Activated CD4-positive, alpha-beta T cell treated with anti-CD3 and anti-CD28 coated beads, Interleukin-2, amount 10 ng/mL, durations not matched to agents 7 days and 5 days (primary cell): ENCODE data around the gene ENO3. TPM values are rescaled to one million over a fixed set of nuclear protein-coding genes. Genes with fewer than 3 reads are reported as not detected.
A peak's percentile ranks its signal among the peaks of the same experiment; 100 is the strongest.

Experiments
- CTCF ChIA-PET: fragments of 350-600 bp; sonication (Branson Sonifier 250); formaldehyde crosslinking; loops from one replicate; lab custom pipeline; 2021; ENCODE audit warnings: antibody characterized with exemption; lab: Charles Lee
- POLR2A ChIA-PET: fragments of 350-600 bp; sonication (Branson Sonifier 250); formaldehyde crosslinking; loops from one replicate; lab custom pipeline; 2021; ENCODE audit warnings: antibody characterized with exemption; lab: Charles Lee
- DNase-seq: peaks from one replicate; pipeline ENCODE4 v3.0.0-alpha.2; 2020
- H3K27ac Mint-ChIP-seq: one replicate; pipeline ENCODE4 v1.8.0; 2021; ENCODE audit warnings: mild to moderate bottlenecking, moderate library complexity, mixed read lengths
- H3K27me3 Mint-ChIP-seq: one replicate; pipeline ENCODE4 v1.8.0; 2021; ENCODE audit warnings: mixed read lengths
- H3K36me3 Mint-ChIP-seq: one replicate; pipeline ENCODE4 v1.8.0; 2021; ENCODE audit warnings: low read depth, mixed read lengths
- H3K4me1 Mint-ChIP-seq: one replicate; pipeline ENCODE4 v1.8.0; 2021; ENCODE audit warnings: mixed read lengths
- H3K4me3 Mint-ChIP-seq: one replicate; pipeline ENCODE4 v1.8.0; 2021; ENCODE audit warnings: mild to moderate bottlenecking, moderate library complexity, mixed read lengths
- H3K9me3 Mint-ChIP-seq: one replicate; pipeline ENCODE4 v1.8.0; 2021; ENCODE audit warnings: mixed read lengths
- total RNA-seq, 2 experiments: library from RNA; stranded (reverse); gene quantifications; one replicate each; pipeline ENCODE4 v1.2.3, GENCODE V29; 2021

ENO3 gene
- total RNA-seq, 2 experiments from 2014 or later: 44.9 to 54.8 TPM

- no peaks in the 10 kb centered on the region for H3K9me3 Mint-ChIP-seq
- ChIA-PET CTCF (interaction anchor here (0.5 to 2.3 kb wide), 8 partner anchors 15 to 1494 kb away, joined by 3 to 7 read pairs (median 3); partner anchors contain the start of genes C1QBP, CHRNE and SPAG7), POLR2A (interaction anchor here (1.1 to 2.0 kb wide), 3 partner anchors 10 to 39 kb away, joined by 9 to 11 read pairs (median 10); partner anchors contain the start of genes C17orf107, PFN1 and SPAG7)
- DNase-seq: no peak
- H3K4me1 Mint-ChIP-seq: peaks cover 57% of the 10 kb centered on the region
- peak overlapping the region; percentile 92 for H3K4me3 Mint-ChIP-seq
- peaks cover 64% of the 10 kb centered on the region for H3K36me3 Mint-ChIP-seq
- peak overlapping the region; percentile 94 for H3K27ac Mint-ChIP-seq
- H3K27me3 Mint-ChIP-seq: no peaks in the 10 kb centered on the region
These were observed 12.0 kb upstream of the ENO3 start for GRCh38 chr17:4938688-4939545.

GRCh38 chr17:4939546-4939795 is 11.4 kb upstream of the ENO3 start:
- Mint-ChIP-seq H3K4me3 (peak overlapping the region; percentile 92), H3K9me3 (no peaks in the 10 kb centered on the region), H3K36me3 (peaks cover 67% of the 10 kb centered on the region), H3K27me3 (no peaks in the 10 kb centered on the region), H3K4me1 (peaks cover 57% of the 10 kb centered on the region), H3K27ac (peak overlapping the region; percentile 94)
- POLR2A ChIA-PET: interaction anchor here (0.6 to 2.0 kb wide), 7 partner anchors 9 to 140 kb away, joined by 3 to 11 read pairs (median 7); partner anchors contain the start of genes C17orf107, PFN1 and SPAG7
- no peak for DNase-seq
- CTCF ChIA-PET: interaction anchor here (0.5 to 2.3 kb wide), 9 partner anchors 28 to 1493 kb away, joined by 3 to 8 read pairs (median 3); partner anchors contain the start of genes C1QBP, CAMTA2, CHRNE and SPAG7

- no peaks in the 10 kb centered on the region for H3K27me3 Mint-ChIP-seq
- ChIA-PET POLR2A (interaction anchor here (0.6 to 2.0 kb wide), 7 partner anchors 9 to 140 kb away, joined by 3 to 11 read pairs (median 7); partner anchors contain the start of genes C17orf107, PFN1 and SPAG7), CTCF (interaction anchor here (0.9 to 1.7 kb wide), 7 partner anchors 27 to 499 kb away, joined by 3 to 8 read pairs (median 3); partner anchors contain the start of genes C17orf107, C1QBP, CAMTA2 and CHRNE)
- DNase-seq: peak; percentile 99
- H3K27ac Mint-ChIP-seq: peak within 1 kb of the TSS; percentile 96
- peaks cover 58% of the 10 kb centered on the region for H3K4me1 Mint-ChIP-seq
- no peaks in the 10 kb centered on the region for H3K9me3 Mint-ChIP-seq
- H3K4me3 Mint-ChIP-seq: peak within 1 kb of the TSS; percentile 92
- H3K36me3 Mint-ChIP-seq: peaks cover 71% of the 10 kb centered on the region
These were observed 10.9 kb upstream of the ENO3 start, which contains the start of the genes RNF167 and SLC25A11 for GRCh38 chr17:4939796-4940554. Gene RNF167, plus strand, starts transcription at chr17:4940268. Its CDS starts 642 bp downstream, at chr17:4940910. Gene SLC25A11, minus strand, starts transcription at chr17:4940046. Its CDS starts 136 bp downstream, at chr17:4939910.

- Mint-ChIP-seq H3K9me3 (no peaks in the 10 kb centered on the region), H3K4me1 (peaks cover 65% of the 10 kb centered on the region), H3K27me3 (no peaks in the 10 kb centered on the region), H3K27ac (peak overlapping the region; percentile 96), H3K36me3 (peaks cover 79% of the 10 kb centered on the region), H3K4me3 (peak overlapping the region; percentile 92)
- DNase-seq: peak; percentile 67
- POLR2A ChIA-PET: interaction anchor here (0.5 to 2.0 kb wide), 5 partner anchors 8 to 41 kb away, joined by 3 to 11 read pairs (median 9); partner anchors contain the start of genes C17orf107, PFN1 and SPAG7
- CTCF ChIA-PET: interaction anchor here (0.9 to 1.7 kb wide), 6 partner anchors 27 to 139 kb away, joined by 3 to 8 read pairs (median 3); partner anchors contain the start of genes C17orf107, CHRNE and SPAG7
These were observed 10.2 kb upstream of the ENO3 start for GRCh38 chr17:4940555-4941318.

- H3K36me3 Mint-ChIP-seq: peaks cover 79% of the 10 kb centered on the region
- peak overlapping the region; percentile 96 for H3K27ac Mint-ChIP-seq
- peak overlapping the region; percentile 92 for H3K4me3 Mint-ChIP-seq
- H3K4me1 Mint-ChIP-seq: peaks cover 62% of the 10 kb centered on the region
- no peaks in the 10 kb centered on the region for H3K27me3 Mint-ChIP-seq
- no peak for DNase-seq
- ChIA-PET CTCF (interaction anchor here (1.5 kb wide), 1 partner anchor 30 kb away, joined by 3 read pairs; no protein-coding TSS in a partner anchor), POLR2A (interaction anchor here (0.5 to 0.7 kb wide), 2 partner anchors 22 to 41 kb away, joined by 3 to 5 read pairs; no protein-coding TSS in a partner anchor)
- no peaks in the 10 kb centered on the region for H3K9me3 Mint-ChIP-seq
These were observed 9.7 kb upstream of the ENO3 start for GRCh38 chr17:4941319-4941610.

GRCh38 chr17:4942760-4943508 is 8.0 kb upstream of the ENO3 start:
- peaks cover 51% of the 10 kb centered on the region for H3K4me1 Mint-ChIP-seq
- peak overlapping the region; percentile 67 for H3K27ac Mint-ChIP-seq
- H3K9me3 Mint-ChIP-seq: no peaks in the 10 kb centered on the region
- peaks cover 83% of the 10 kb centered on the region for H3K36me3 Mint-ChIP-seq
- DNase-seq: no peak
- POLR2A ChIA-PET: no interaction called here
- CTCF ChIA-PET: no interaction called here
- H3K27me3 Mint-ChIP-seq: no peaks in the 10 kb centered on the region
- H3K4me3 Mint-ChIP-seq: peak overlapping the region; percentile 92

GRCh38 chr17:4944163-4944553 is 6.8 kb upstream of the ENO3 start:
- Mint-ChIP-seq H3K36me3 (peaks cover 73% of the 10 kb centered on the region), H3K27me3 (no peaks in the 10 kb centered on the region), H3K4me1 (peaks cover 40% of the 10 kb centered on the region), H3K9me3 (no peaks in the 10 kb centered on the region), H3K27ac (peak overlapping the region; percentile 99), H3K4me3 (peak overlapping the region; percentile 92)
- POLR2A ChIA-PET: interaction anchor here (0.7 to 6.2 kb wide), 2 partner anchors 13 to 24 kb away, joined by 3 to 44 read pairs; partner anchors contain the start of gene SPAG7
- CTCF ChIA-PET: no interaction called here
- peak; percentile 82 for DNase-seq

GRCh38 chr17:4944554-4945175 is 6.3 kb upstream of the ENO3 start:
- peak; percentile 34 for DNase-seq
- peak overlapping the region; percentile 99 for H3K27ac Mint-ChIP-seq
- peaks cover 72% of the 10 kb centered on the region for H3K36me3 Mint-ChIP-seq
- peaks cover 38% of the 10 kb centered on the region for H3K4me1 Mint-ChIP-seq
- ChIA-PET CTCF (interaction anchor here (0.9 kb wide), 1 partner anchor 24 kb away, joined by 3 read pairs; no protein-coding TSS in a partner anchor), POLR2A (interaction anchor here (6.2 kb wide), 1 partner anchor 23 kb away, joined by 44 read pairs; the partner anchor contains the start of gene SPAG7)
- peak overlapping the region; percentile 92 for H3K4me3 Mint-ChIP-seq
- H3K27me3 Mint-ChIP-seq: no peaks in the 10 kb centered on the region
- H3K9me3 Mint-ChIP-seq: no peaks in the 10 kb centered on the region

GRCh38 chr17:4945176-4945943 is 5.6 kb upstream of the ENO3 start:
- POLR2A ChIA-PET: interaction anchor here (6.2 kb wide), 1 partner anchor 22 kb away, joined by 44 read pairs; the partner anchor contains the start of gene SPAG7
- H3K4me1 Mint-ChIP-seq: peaks cover 41% of the 10 kb centered on the region
- H3K4me3 Mint-ChIP-seq: peak overlapping the region; percentile 92
- peaks cover 68% of the 10 kb centered on the region for H3K36me3 Mint-ChIP-seq
- peak overlapping the region; percentile 99 for H3K27ac Mint-ChIP-seq
- no peaks in the 10 kb centered on the region for H3K27me3 Mint-ChIP-seq
- DNase-seq: peak; percentile 84
- CTCF ChIA-PET: interaction anchor here (0.9 kb wide), 1 partner anchor 23 kb away, joined by 3 read pairs; no protein-coding TSS in a partner anchor
- H3K9me3 Mint-ChIP-seq: no peaks in the 10 kb centered on the region

- Mint-ChIP-seq H3K36me3 (peaks cover 63% of the 10 kb centered on the region), H3K4me1 (peaks cover 46% of the 10 kb centered on the region), H3K27ac (peak overlapping the region; percentile 99), H3K27me3 (no peaks in the 10 kb centered on the region), H3K4me3 (peak overlapping the region; percentile 92), H3K9me3 (no peaks in the 10 kb centered on the region)
- POLR2A ChIA-PET: interaction anchor here (6.2 kb wide), 1 partner anchor 22 kb away, joined by 44 read pairs; the partner anchor contains the start of gene SPAG7
- DNase-seq: no peak
- CTCF ChIA-PET: interaction anchor here (0.9 kb wide), 1 partner anchor 22 kb away, joined by 3 read pairs; no protein-coding TSS in a partner anchor
These were observed 5.0 kb upstream of the ENO3 start for GRCh38 chr17:4945944-4946280.
